OCI-LY1 (cell line): ENCODE data around the gene TBL1X.

ENCODE experiments used
- H2AFZ ChIP-seq: fragments of 200-600 bp; sonication (generic), shearing (Covaris generic); 2 replicates; pipeline ENCODE4 v1.6.0; 2014; ENCODE audit warnings: antibody characterized with exemption, mild to moderate bottlenecking, low read length
- H3F3A ChIP-seq: fragments of 200-600 bp; sonication (generic), shearing (Covaris generic); 2 replicates; pipeline ENCODE4 v1.6.0; 2014; ENCODE audit warnings: mild to moderate bottlenecking, antibody characterized with exemption, low read length, moderate library complexity; ENCODE audit not compliant: insufficient read depth
- H3K27ac ChIP-seq: fragments of 200-600 bp; sonication (generic); 2 replicates; pipeline ENCODE4 v1.5.1; 2014; ENCODE audit warnings: low read length, mixed run types, mild to moderate bottlenecking, low read depth; ENCODE audit not compliant: poor library complexity, severe bottlenecking
- H3K27me3 ChIP-seq: fragments of 200-600 bp; sonication (generic); 2 replicates; pipeline ENCODE4 v1.6.0; 2014; ENCODE audit warnings: antibody characterized with exemption, mild to moderate bottlenecking, low read length, moderate library complexity; ENCODE audit not compliant: insufficient read depth
- H3K36me3 ChIP-seq: fragments of 200-600 bp; sonication (generic); 2 replicates; pipeline ENCODE4 v1.6.1; 2014; ENCODE audit warnings: mild to moderate bottlenecking, antibody characterized with exemption, low read length, moderate library complexity, mixed read lengths; ENCODE audit not compliant: insufficient read depth
- H3K4me1 ChIP-seq: fragments of 200-600 bp; sonication (generic); 2 replicates; pipeline ENCODE4 v1.5.1; 2014; ENCODE audit warnings: mild to moderate bottlenecking, low read length, moderate library complexity; ENCODE audit not compliant: insufficient read depth, severe bottlenecking
- H3K4me2 ChIP-seq: fragments of 200-600 bp; sonication (generic), shearing (Covaris generic); 2 replicates; pipeline ENCODE4 v1.6.1; 2014; ENCODE audit warnings: low read length
- H3K4me3 ChIP-seq: fragments of 200-600 bp; sonication (generic); 2 replicates; pipeline ENCODE4 v1.5.1; 2014; ENCODE audit warnings: low read length, low read depth, mild to moderate bottlenecking, mixed read lengths; ENCODE audit not compliant: poor library complexity, severe bottlenecking
- H3K79me2 ChIP-seq: fragments of 200-600 bp; shearing (Covaris generic); 2 replicates; pipeline ENCODE4 v1.6.1; 2016; ENCODE audit warnings: mixed run types, low read length, mixed read lengths; ENCODE audit not compliant: insufficient read depth
- H3K9ac ChIP-seq: fragments of 200-600 bp; sonication (generic), shearing (Covaris generic); 2 replicates; pipeline ENCODE4 v1.6.1; 2014; ENCODE audit warnings: mild to moderate bottlenecking, low read length, mixed read lengths
- H3K9me2 ChIP-seq: fragments of 200-600 bp; sonication (generic), shearing (Covaris generic); 2 replicates; pipeline ENCODE4 v1.6.1; 2014; ENCODE audit warnings: low read depth, mild to moderate bottlenecking, low read length, mixed read lengths
- H3K9me3 ChIP-seq: fragments of 200-600 bp; shearing (Covaris generic); 2 replicates; pipeline ENCODE4 v1.6.1; 2014; ENCODE audit warnings: low read length, mixed read lengths
- H4K20me1 ChIP-seq: fragments of 200-600 bp; sonication (generic), shearing (Covaris generic); 2 replicates; pipeline ENCODE4 v1.6.0; 2016; ENCODE audit warnings: mild to moderate bottlenecking, low read length; ENCODE audit not compliant: insufficient read depth
- EZH2 ChIP-seq: fragments of 200-600 bp; sonication (generic), shearing (Covaris generic); IDR thresholded peaks from 2 replicates; pipeline ENCODE4 v1.8.0; 2017; ENCODE audit warnings: borderline replicate concordance, mixed run types, mild to moderate bottlenecking, antibody characterized with exemption, low read length, moderate library complexity, mixed read lengths
- TF ChIP-seq, protein P1 (sequence below): fragments of 200-600 bp; sonication (generic), shearing (Covaris generic); IDR thresholded peaks from 2 replicates; pipeline ENCODE4 v1.5.1; 2017; ENCODE audit warnings: mild to moderate bottlenecking, antibody characterized with exemption, low read length, moderate library complexity, mixed read lengths

Gene TBL1X

GRCh38 chrX:9519546-9520216 is 54.8 kb downstream of the TBL1X start:
- H3F3A ChIP-seq = no peaks in the 10 kb centered on the region
- no peaks in the 10 kb centered on the region for H3K9me3 ChIP-seq
- no peak overlapping the region for H3K4me2 ChIP-seq
- H3K4me3 ChIP-seq = no peak overlapping the region
- TF ChIP-seq EZH2 = no peak
- TF ChIP-seq, protein P1, sequence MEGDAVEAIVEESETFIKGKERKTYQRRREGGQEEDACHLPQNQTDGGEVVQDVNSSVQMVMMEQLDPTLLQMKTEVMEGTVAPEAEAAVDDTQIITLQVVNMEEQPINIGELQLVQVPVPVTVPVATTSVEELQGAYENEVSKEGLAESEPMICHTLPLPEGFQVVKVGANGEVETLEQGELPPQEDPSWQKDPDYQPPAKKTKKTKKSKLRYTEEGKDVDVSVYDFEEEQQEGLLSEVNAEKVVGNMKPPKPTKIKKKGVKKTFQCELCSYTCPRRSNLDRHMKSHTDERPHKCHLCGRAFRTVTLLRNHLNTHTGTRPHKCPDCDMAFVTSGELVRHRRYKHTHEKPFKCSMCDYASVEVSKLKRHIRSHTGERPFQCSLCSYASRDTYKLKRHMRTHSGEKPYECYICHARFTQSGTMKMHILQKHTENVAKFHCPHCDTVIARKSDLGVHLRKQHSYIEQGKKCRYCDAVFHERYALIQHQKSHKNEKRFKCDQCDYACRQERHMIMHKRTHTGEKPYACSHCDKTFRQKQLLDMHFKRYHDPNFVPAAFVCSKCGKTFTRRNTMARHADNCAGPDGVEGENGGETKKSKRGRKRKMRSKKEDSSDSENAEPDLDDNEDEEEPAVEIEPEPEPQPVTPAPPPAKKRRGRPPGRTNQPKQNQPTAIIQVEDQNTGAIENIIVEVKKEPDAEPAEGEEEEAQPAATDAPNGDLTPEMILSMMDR = no peak
- peaks cover 4% of the 10 kb centered on the region; the same call in 1 of the 2 replicates for H3K36me3 ChIP-seq
- H3K4me1 ChIP-seq = peaks cover 22% of the 10 kb centered on the region
- no peaks in the 10 kb centered on the region for H4K20me1 ChIP-seq
- no peaks in the 10 kb centered on the region for H3K9me2 ChIP-seq
- H3K27me3 ChIP-seq = no peaks in the 10 kb centered on the region
- no peak overlapping the region for H3K27ac ChIP-seq
- no peak overlapping the region for H2AFZ ChIP-seq
- no peak overlapping the region for H3K9ac ChIP-seq
- H3K79me2 ChIP-seq = no peaks in the 10 kb centered on the region

DNA sequence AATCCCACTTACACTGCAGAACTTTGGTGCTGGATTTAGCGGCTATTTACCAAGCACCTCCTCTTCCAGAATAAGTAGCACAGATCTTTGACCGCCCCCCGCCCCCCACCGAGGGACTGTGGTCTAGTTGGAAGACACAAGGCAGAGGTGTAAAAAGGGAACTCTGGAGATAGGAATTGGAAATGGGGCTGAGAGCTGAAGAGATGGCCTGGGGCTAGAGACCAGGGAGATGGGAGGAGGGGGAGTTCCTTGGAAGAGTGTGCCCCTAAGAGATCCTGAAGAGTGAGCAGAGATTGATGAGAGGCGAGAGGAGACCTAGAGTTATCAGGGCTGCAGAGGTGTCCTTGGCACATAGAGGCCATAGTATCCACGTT is 55.3 kb downstream of the TBL1X start:
- Histone ChIP-seq H3K27me3 (no peaks in the 10 kb centered on the region), H3K9me3 (no peaks in the 10 kb centered on the region), H3K79me2 (no peaks in the 10 kb centered on the region), H3K4me2 (no peak overlapping the region), H3K4me1 (peaks cover 22% of the 10 kb centered on the region), H3F3A (no peaks in the 10 kb centered on the region), H2AFZ (no peak overlapping the region), H3K9me2 (no peaks in the 10 kb centered on the region), H3K36me3 (peaks cover 4% of the 10 kb centered on the region; the same call in 1 of the 2 replicates), H3K9ac (no peak overlapping the region), H4K20me1 (no peaks in the 10 kb centered on the region), H3K4me3 (no peak overlapping the region), H3K27ac (no peak overlapping the region)
- TF ChIP-seq, protein P1 = no peak
- no peak for TF ChIP-seq EZH2

GRCh38 chrX:9522378-9523155 is 57.7 kb downstream of the TBL1X start:
- H3K36me3 ChIP-seq = no peaks in the 10 kb centered on the region
- no peaks in the 10 kb centered on the region for H4K20me1 ChIP-seq

More at GRCh38 chrX:9522378-9523155, 57.7 kb downstream of the TBL1X start:
- H2AFZ ChIP-seq = no peak overlapping the region
- H3K27me3 ChIP-seq = no peaks in the 10 kb centered on the region
- H3K9ac ChIP-seq = no peak overlapping the region
- H3K4me1 ChIP-seq = peaks cover 31% of the 10 kb centered on the region
- no peak for TF ChIP-seq EZH2
- TF ChIP-seq, protein P1 = no peak
- peaks cover 5% of the 10 kb centered on the region for H3K79me2 ChIP-seq
- H3K9me3 ChIP-seq = no peaks in the 10 kb centered on the region
- no peak overlapping the region for H3K27ac ChIP-seq
- no peak overlapping the region for H3K4me3 ChIP-seq
- H3K9me2 ChIP-seq = no peaks in the 10 kb centered on the region
- no peak overlapping the region for H3K4me2 ChIP-seq
- H3F3A ChIP-seq = no peaks in the 10 kb centered on the region
